ENCODE results near the gene ZNF445.

Gene ZNF445

DNA sequence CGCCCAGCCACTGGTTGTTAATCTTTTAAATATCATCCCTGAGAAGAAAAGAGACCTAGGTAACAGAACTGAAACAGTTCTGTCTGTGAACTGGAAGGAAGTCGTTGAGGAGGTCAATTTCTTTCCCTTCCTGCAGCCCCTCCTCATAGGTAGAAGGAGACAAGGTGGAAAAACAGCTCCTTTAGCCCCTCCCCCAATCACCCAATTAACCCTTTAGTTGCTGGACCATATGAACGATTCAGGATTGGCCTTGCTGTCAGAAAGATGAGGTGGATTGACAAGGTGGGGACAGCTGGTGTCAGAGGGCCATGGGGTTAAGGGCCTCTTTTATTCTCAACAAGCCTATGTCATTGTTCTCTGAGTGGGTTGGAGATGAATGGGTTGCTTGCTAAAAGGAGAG is 36.0 kb upstream of the ZNF445 start:
- Histone ChIP-seq H3K36me3 (ENCODE audit: low read length) (no peaks in the 10 kb centered on the region), H3K27ac (ENCODE audit: low read depth, low read length) (no peak overlapping the region), H3K9me2 (replicated peaks; ENCODE audit: insufficient read depth, low read length) (no peaks in the 10 kb centered on the region), H3K9ac (ENCODE audit: low read length) (no peak overlapping the region), H2AFZ (ENCODE audit: low read depth, low read length, severe bottlenecking) (no peak overlapping the region), H3K4me2 (ENCODE audit: low read depth, low read length, poor library complexity, severe bottlenecking) (no peak overlapping the region), H3K79me2 (ENCODE audit: insufficient read depth, low read length) (peaks cover 18% of the 10 kb centered on the region), H3K27me3 (ENCODE audit: low read length) (no peaks in the 10 kb centered on the region), H3K4me3 (ENCODE audit: insufficient read depth, low read length, poor library complexity, severe bottlenecking) (no peak overlapping the region), H4K20me1 (ENCODE audit: low read depth, low read length) (no peaks in the 10 kb centered on the region), H3K9me3 (ENCODE audit: insufficient read depth, low read length) (no peaks in the 10 kb centered on the region), H3F3A (ENCODE audit: insufficient read depth) (no peaks in the 10 kb centered on the region; the same call in 1 of the 2 replicates)
- no peak for TF ChIP-seq EZH2phosphoT487 (conservative IDR thresholded peaks at IDR 0.05; ENCODE audit: low read length)
- TF ChIP-seq, protein P1, sequence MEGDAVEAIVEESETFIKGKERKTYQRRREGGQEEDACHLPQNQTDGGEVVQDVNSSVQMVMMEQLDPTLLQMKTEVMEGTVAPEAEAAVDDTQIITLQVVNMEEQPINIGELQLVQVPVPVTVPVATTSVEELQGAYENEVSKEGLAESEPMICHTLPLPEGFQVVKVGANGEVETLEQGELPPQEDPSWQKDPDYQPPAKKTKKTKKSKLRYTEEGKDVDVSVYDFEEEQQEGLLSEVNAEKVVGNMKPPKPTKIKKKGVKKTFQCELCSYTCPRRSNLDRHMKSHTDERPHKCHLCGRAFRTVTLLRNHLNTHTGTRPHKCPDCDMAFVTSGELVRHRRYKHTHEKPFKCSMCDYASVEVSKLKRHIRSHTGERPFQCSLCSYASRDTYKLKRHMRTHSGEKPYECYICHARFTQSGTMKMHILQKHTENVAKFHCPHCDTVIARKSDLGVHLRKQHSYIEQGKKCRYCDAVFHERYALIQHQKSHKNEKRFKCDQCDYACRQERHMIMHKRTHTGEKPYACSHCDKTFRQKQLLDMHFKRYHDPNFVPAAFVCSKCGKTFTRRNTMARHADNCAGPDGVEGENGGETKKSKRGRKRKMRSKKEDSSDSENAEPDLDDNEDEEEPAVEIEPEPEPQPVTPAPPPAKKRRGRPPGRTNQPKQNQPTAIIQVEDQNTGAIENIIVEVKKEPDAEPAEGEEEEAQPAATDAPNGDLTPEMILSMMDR (IDR thresholded peaks at IDR 0.05; ENCODE audit: insufficient read depth, low read length, poor library complexity, severe bottlenecking) = no peak

DNA sequence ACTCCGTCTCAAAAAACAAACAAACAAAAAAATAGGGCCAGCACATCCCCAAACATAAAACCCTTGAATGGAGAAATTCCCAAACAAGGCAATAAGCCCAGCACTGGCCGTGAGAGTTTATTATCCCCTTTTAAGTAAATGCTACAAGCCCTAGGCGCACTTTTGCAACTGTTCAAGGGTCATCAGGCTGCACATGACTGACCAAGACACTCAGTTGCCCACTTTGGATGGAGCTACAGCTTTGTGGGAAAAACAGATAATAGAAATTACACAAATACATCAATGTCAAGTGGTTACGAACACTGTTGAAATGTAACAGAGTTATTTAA is 33.7 kb upstream of the ZNF445 start:
- Histone ChIP-seq H3K9ac (ENCODE audit: low read length) (peak overlapping the region; percentile 79), H3F3A (ENCODE audit: insufficient read depth) (no peaks in the 10 kb centered on the region; the same call in 1 of the 2 replicates), H3K4me2 (ENCODE audit: low read depth, low read length, poor library complexity, severe bottlenecking) (peak overlapping the region; percentile 77), H3K79me2 (ENCODE audit: insufficient read depth, low read length) (peaks cover 40% of the 10 kb centered on the region), H3K4me3 (ENCODE audit: insufficient read depth, low read length, poor library complexity, severe bottlenecking) (peak overlapping the region; percentile 95), H3K9me3 (ENCODE audit: insufficient read depth, low read length) (no peaks in the 10 kb centered on the region), H3K9me2 (replicated peaks; ENCODE audit: insufficient read depth, low read length) (no peaks in the 10 kb centered on the region), H3K27me3 (ENCODE audit: low read length) (no peaks in the 10 kb centered on the region), H3K36me3 (ENCODE audit: low read length) (peaks cover 2% of the 10 kb centered on the region; the same call in 1 of the 2 replicates), H4K20me1 (ENCODE audit: low read depth, low read length) (no peaks in the 10 kb centered on the region), H3K27ac (ENCODE audit: low read depth, low read length) (no peak overlapping the region), H2AFZ (ENCODE audit: low read depth, low read length, severe bottlenecking) (peak overlapping the region; percentile 100)
- TF ChIP-seq EZH2phosphoT487 (conservative IDR thresholded peaks at IDR 0.05; ENCODE audit: low read length) = no peak
- TF ChIP-seq, protein P1 (IDR thresholded peaks at IDR 0.05; ENCODE audit: insufficient read depth, low read length, poor library complexity, severe bottlenecking) = no peak

DNA sequence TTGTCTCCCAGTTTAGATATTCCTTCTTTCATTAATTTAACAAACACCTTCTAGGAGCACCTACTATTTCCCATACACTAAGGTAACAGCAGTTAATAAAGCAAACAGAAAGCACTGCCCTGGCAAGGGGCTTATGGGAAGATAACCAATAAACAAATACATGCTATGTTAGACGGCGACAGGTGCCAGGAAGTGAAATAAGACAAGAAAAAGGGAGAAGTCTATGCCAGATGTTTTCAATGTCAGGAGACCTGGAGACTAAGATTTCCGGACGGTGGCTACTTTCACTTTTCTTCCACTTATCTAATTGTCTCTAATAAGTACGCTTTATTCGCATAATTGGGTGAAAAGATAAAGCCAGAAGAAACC is 32.5 kb upstream of the ZNF445 start:
- H3K27ac ChIP-seq (ENCODE audit: low read depth, low read length) = no peak overlapping the region
- peak overlapping the region; percentile 79 for H3K9ac ChIP-seq (ENCODE audit: low read length)
- TF ChIP-seq EZH2phosphoT487 (conservative IDR thresholded peaks at IDR 0.05; ENCODE audit: low read length) = no peak
- TF ChIP-seq, protein P1 (IDR thresholded peaks at IDR 0.05; ENCODE audit: insufficient read depth, low read length, poor library complexity, severe bottlenecking) = no peak
- no peaks in the 10 kb centered on the region; the same call in 1 of the 2 replicates for H3K9me3 ChIP-seq (ENCODE audit: insufficient read depth, low read length)
- no peaks in the 10 kb centered on the region for H4K20me1 ChIP-seq (ENCODE audit: low read depth, low read length)
- no peaks in the 10 kb centered on the region for H3K9me2 ChIP-seq (replicated peaks; ENCODE audit: insufficient read depth, low read length)
- peaks cover 52% of the 10 kb centered on the region for H3K79me2 ChIP-seq (ENCODE audit: insufficient read depth, low read length)
- H3F3A ChIP-seq (ENCODE audit: insufficient read depth) = no peaks in the 10 kb centered on the region; the same call in 1 of the 2 replicates
- no peaks in the 10 kb centered on the region for H3K27me3 ChIP-seq (ENCODE audit: low read length)
- peak overlapping the region; percentile 42 for H2AFZ ChIP-seq (ENCODE audit: low read depth, low read length, severe bottlenecking)
- peak overlapping the region; percentile 77 for H3K4me2 ChIP-seq (ENCODE audit: low read depth, low read length, poor library complexity, severe bottlenecking)
- H3K4me3 ChIP-seq (ENCODE audit: insufficient read depth, low read length, poor library complexity, severe bottlenecking) = peak overlapping the region; percentile 95
- H3K36me3 ChIP-seq (ENCODE audit: low read length) = peaks cover 11% of the 10 kb centered on the region; the same call in 1 of the 2 replicates
